ENCODE data around the gene ZNF83.

GRCh38 chr19:52622261-52622660 lies 15.9 kb downstream of the ZNF83 start:
- no peak for TF ChIP-seq ZFP3 (CRISPR knock-in tag; IDR thresholded peaks at IDR 0.05)
- TF ChIP-seq, protein P1, sequence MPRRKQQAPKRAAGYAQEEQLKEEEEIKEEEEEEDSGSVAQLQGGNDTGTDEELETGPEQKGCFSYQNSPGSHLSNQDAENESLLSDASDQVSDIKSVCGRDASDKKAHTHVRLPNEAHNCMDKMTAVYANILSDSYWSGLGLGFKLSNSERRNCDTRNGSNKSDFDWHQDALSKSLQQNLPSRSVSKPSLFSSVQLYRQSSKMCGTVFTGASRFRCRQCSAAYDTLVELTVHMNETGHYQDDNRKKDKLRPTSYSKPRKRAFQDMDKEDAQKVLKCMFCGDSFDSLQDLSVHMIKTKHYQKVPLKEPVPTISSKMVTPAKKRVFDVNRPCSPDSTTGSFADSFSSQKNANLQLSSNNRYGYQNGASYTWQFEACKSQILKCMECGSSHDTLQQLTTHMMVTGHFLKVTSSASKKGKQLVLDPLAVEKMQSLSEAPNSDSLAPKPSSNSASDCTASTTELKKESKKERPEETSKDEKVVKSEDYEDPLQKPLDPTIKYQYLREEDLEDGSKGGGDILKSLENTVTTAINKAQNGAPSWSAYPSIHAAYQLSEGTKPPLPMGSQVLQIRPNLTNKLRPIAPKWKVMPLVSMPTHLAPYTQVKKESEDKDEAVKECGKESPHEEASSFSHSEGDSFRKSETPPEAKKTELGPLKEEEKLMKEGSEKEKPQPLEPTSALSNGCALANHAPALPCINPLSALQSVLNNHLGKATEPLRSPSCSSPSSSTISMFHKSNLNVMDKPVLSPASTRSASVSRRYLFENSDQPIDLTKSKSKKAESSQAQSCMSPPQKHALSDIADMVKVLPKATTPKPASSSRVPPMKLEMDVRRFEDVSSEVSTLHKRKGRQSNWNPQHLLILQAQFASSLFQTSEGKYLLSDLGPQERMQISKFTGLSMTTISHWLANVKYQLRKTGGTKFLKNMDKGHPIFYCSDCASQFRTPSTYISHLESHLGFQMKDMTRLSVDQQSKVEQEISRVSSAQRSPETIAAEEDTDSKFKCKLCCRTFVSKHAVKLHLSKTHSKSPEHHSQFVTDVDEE (CRISPR knock-in tag; IDR thresholded peaks at IDR 0.05), result no peak
- no peak for TF ChIP-seq GLIS3 (CRISPR knock-in tag; IDR thresholded peaks at IDR 0.05)
- TF ChIP-seq, protein P2, sequence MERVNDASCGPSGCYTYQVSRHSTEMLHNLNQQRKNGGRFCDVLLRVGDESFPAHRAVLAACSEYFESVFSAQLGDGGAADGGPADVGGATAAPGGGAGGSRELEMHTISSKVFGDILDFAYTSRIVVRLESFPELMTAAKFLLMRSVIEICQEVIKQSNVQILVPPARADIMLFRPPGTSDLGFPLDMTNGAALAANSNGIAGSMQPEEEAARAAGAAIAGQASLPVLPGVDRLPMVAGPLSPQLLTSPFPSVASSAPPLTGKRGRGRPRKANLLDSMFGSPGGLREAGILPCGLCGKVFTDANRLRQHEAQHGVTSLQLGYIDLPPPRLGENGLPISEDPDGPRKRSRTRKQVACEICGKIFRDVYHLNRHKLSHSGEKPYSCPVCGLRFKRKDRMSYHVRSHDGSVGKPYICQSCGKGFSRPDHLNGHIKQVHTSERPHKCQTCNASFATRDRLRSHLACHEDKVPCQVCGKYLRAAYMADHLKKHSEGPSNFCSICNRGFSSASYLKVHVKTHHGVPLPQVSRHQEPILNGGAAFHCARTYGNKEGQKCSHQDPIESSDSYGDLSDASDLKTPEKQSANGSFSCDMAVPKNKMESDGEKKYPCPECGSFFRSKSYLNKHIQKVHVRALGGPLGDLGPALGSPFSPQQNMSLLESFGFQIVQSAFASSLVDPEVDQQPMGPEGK (CRISPR knock-in tag; IDR thresholded peaks at IDR 0.05; ENCODE audit: borderline replicate concordance), result no peak
- no peak for TF ChIP-seq ARNTL (CRISPR knock-in tag; IDR thresholded peaks at IDR 0.05; ENCODE audit: borderline replicate concordance, low read depth)
- no peak for TF ChIP-seq RARB (CRISPR knock-in tag; IDR thresholded peaks at IDR 0.05)
- no peak for TF ChIP-seq ZNF8 (CRISPR knock-in tag; IDR thresholded peaks at IDR 0.05)
- TF ChIP-seq ESRRG (CRISPR knock-in tag; IDR thresholded peaks at IDR 0.05), result no peak
- no peak for TF ChIP-seq ISL1 (CRISPR knock-in tag; IDR thresholded peaks at IDR 0.05)
- no peak for TF ChIP-seq ZFP30 (CRISPR knock-in tag; IDR thresholded peaks at IDR 0.05)
- TF ChIP-seq ZNF70 (CRISPR knock-in tag; IDR thresholded peaks at IDR 0.05), result no peak
- TF ChIP-seq BACH2 (CRISPR knock-in tag; IDR thresholded peaks at IDR 0.05; ENCODE audit: borderline replicate concordance), result no peak
